Stimulated activated memory B cell treated with anti-CD40 and anti-IgM and Interleukin-4, amounts not matched to agents 10 μg/mL and 1 μg/mL and 100 μg/mL, for 72 hours (primary cell): ENCODE measurements around the gene MS4A1.
"Not testable (repeated sequence)": the region's sequence is repeated elsewhere in the genome, so short reads cannot be mapped to it uniquely, and the experiment has no call there.

ENCODE experiments used
- ATAC-seq: fragments of 150-1000 bp; cut with Tn5 transposase; 2 replicates; pipeline ENCODE4 v1.10.0; 2021
- H3K27ac Mint-ChIP-seq: one replicate; pipeline ENCODE4 v1.8.0; 2022; ENCODE audit warnings: mild to moderate bottlenecking, mixed read lengths
- H3K27me3 Mint-ChIP-seq: one replicate; pipeline ENCODE4 v1.8.0; 2022; ENCODE audit warnings: mixed read lengths
- H3K36me3 Mint-ChIP-seq: one replicate; pipeline ENCODE4 v1.8.0; 2022; ENCODE audit warnings: mixed read lengths
- H3K4me1 Mint-ChIP-seq: one replicate; pipeline ENCODE4 v1.8.0; 2022; ENCODE audit warnings: mixed read lengths
- H3K4me3 Mint-ChIP-seq: one replicate; pipeline ENCODE4 v1.8.0; 2022; ENCODE audit warnings: mild to moderate bottlenecking, moderate library complexity, mixed read lengths
- H3K9me3 Mint-ChIP-seq: one replicate; pipeline ENCODE4 v1.8.0; 2022; ENCODE audit warnings: mixed read lengths

The MS4A1 gene

GRCh38 chr11:60455531-60456042 is at the start of gene MS4A1:
TSS of gene MS4A1 (plus strand) at chr11:60455847. CDS start at chr11:60462375, 6,528 bp downstream.
- peak within 1 kb of the TSS; percentile 87 for H3K27ac Mint-ChIP-seq

GRCh38 chr11:60420015-60420414 is 35.6 kb upstream of the MS4A1 start:
- no peak overlapping the region for H3K27ac Mint-ChIP-seq
- H3K4me3 Mint-ChIP-seq: no peak overlapping the region
- no peaks in the 10 kb centered on the region for H3K27me3 Mint-ChIP-seq
- peaks cover 9% of the 10 kb centered on the region for H3K9me3 Mint-ChIP-seq
- peaks cover 9% of the 10 kb centered on the region for H3K36me3 Mint-ChIP-seq
- peaks cover 14% of the 10 kb centered on the region for H3K4me1 Mint-ChIP-seq
- ATAC-seq: no peak

More at GRCh38 chr11:60455531-60456042, at the start of gene MS4A1:
- ATAC-seq: peak; percentile 96
- Mint-ChIP-seq H3K4me1 (peaks cover 47% of the 10 kb centered on the region), H3K9me3 (no peaks in the 10 kb centered on the region), H3K27me3 (no peaks in the 10 kb centered on the region), H3K4me3 (peak within 1 kb of the TSS; percentile 83), H3K36me3 (peaks cover 47% of the 10 kb centered on the region)

GRCh38 chr11:60422609-60423008 is 33.0 kb upstream of the MS4A1 start:
- Mint-ChIP-seq H3K4me1 (peaks cover 8% of the 10 kb centered on the region), H3K9me3 (peaks cover 5% of the 10 kb centered on the region), H3K27ac (no peak overlapping the region), H3K27me3 (no peaks in the 10 kb centered on the region), H3K4me3 (no peak overlapping the region), H3K36me3 (no peaks in the 10 kb centered on the region)
- ATAC-seq: no peak

GRCh38 chr11:60428517-60428916 is 27.1 kb upstream of the MS4A1 start:
- Mint-ChIP-seq H3K9me3 (no peaks in the 10 kb centered on the region), H3K36me3 (no peaks in the 10 kb centered on the region), H3K27me3 (no peaks in the 10 kb centered on the region), H3K27ac (no peak overlapping the region), H3K4me1 (peaks cover 6% of the 10 kb centered on the region), H3K4me3 (no peak overlapping the region)
- no peak for ATAC-seq

- no peak for ATAC-seq
- Mint-ChIP-seq H3K27me3 (no peaks in the 10 kb centered on the region), H3K4me3 (no peak within 1 kb of the TSS), H3K36me3 (no peaks in the 10 kb centered on the region), H3K4me1 (peaks cover 6% of the 10 kb centered on the region), H3K27ac (peak within 1 kb of the TSS; percentile 26), H3K9me3 (no peaks in the 10 kb centered on the region)
Measured at GRCh38 chr11:60429272-60429671, 26.4 kb upstream of the MS4A1 start, which contains the start of gene MS4A5. TSS of gene MS4A5 (plus strand) at chr11:60429572. CDS start at chr11:60429675, 103 bp downstream.

GRCh38 chr11:60431251-60431650 is 24.4 kb upstream of the MS4A1 start:
- no peaks in the 10 kb centered on the region for H3K36me3 Mint-ChIP-seq
- peaks cover 6% of the 10 kb centered on the region for H3K4me1 Mint-ChIP-seq
- no peak overlapping the region for H3K4me3 Mint-ChIP-seq
- H3K27me3 Mint-ChIP-seq: no peaks in the 10 kb centered on the region
- no peaks in the 10 kb centered on the region for H3K9me3 Mint-ChIP-seq
- no peak for ATAC-seq
- no peak overlapping the region for H3K27ac Mint-ChIP-seq

GRCh38 chr11:60433401-60433800 is 22.2 kb upstream of the MS4A1 start:
- Mint-ChIP-seq H3K4me3 (no peak overlapping the region), H3K27me3 (no peaks in the 10 kb centered on the region), H3K4me1 (peaks cover 6% of the 10 kb centered on the region), H3K9me3 (no peaks in the 10 kb centered on the region), H3K36me3 (no peaks in the 10 kb centered on the region), H3K27ac (no peak overlapping the region)
- no peak for ATAC-seq

GRCh38 chr11:60447070-60447469 is 8.6 kb upstream of the MS4A1 start:
- Mint-ChIP-seq H3K36me3 (no peaks in the 10 kb centered on the region), H3K27ac (peak overlapping the region; percentile 97), H3K4me3 (no peak overlapping the region), H3K27me3 (no peaks in the 10 kb centered on the region), H3K9me3 (no peaks in the 10 kb centered on the region), H3K4me1 (peaks cover 50% of the 10 kb centered on the region)
- ATAC-seq: no peak

- H3K9me3 Mint-ChIP-seq: no peaks in the 10 kb centered on the region
- peaks cover 50% of the 10 kb centered on the region for H3K4me1 Mint-ChIP-seq
- peak overlapping the region; percentile 97 for H3K27ac Mint-ChIP-seq
- H3K27me3 Mint-ChIP-seq: no peaks in the 10 kb centered on the region
- no peak overlapping the region for H3K4me3 Mint-ChIP-seq
- H3K36me3 Mint-ChIP-seq: no peaks in the 10 kb centered on the region
- no peak for ATAC-seq
Measured at GRCh38 chr11:60447846-60448245, 7.8 kb upstream of the MS4A1 start.

GRCh38 chr11:60451185-60451584 is 4.5 kb upstream of the MS4A1 start:
- H3K4me3 Mint-ChIP-seq, H3K9me3 Mint-ChIP-seq, H3K27me3 Mint-ChIP-seq, H3K27ac Mint-ChIP-seq, H3K36me3 Mint-ChIP-seq, ATAC-seq: not testable (repeated sequence)
- peaks cover 51% of the 10 kb centered on the region for H3K4me1 Mint-ChIP-seq

- H3K36me3 Mint-ChIP-seq: peaks cover 36% of the 10 kb centered on the region
- ATAC-seq: no peak
- peak overlapping the region; percentile 46 for H3K4me3 Mint-ChIP-seq
- H3K27me3 Mint-ChIP-seq: no peaks in the 10 kb centered on the region
- H3K9me3 Mint-ChIP-seq: no peaks in the 10 kb centered on the region
- peaks cover 35% of the 10 kb centered on the region for H3K4me1 Mint-ChIP-seq
- peak overlapping the region; percentile 87 for H3K27ac Mint-ChIP-seq
Measured at GRCh38 chr11:60454212-60454611, 1.4 kb upstream of the MS4A1 start.

- ATAC-seq: peak; percentile 55
- Mint-ChIP-seq H3K36me3 (peaks cover 64% of the 10 kb centered on the region), H3K27ac (peak overlapping the region; percentile 87), H3K4me3 (peak overlapping the region; percentile 83), H3K27me3 (no peaks in the 10 kb centered on the region), H3K9me3 (no peaks in the 10 kb centered on the region), H3K4me1 (peaks cover 66% of the 10 kb centered on the region)
Measured at GRCh38 chr11:60457576-60457975, 1.9 kb downstream of the MS4A1 start.

GRCh38 chr11:60459345-60459744 is 3.7 kb downstream of the MS4A1 start:
- Mint-ChIP-seq H3K27me3 (no peaks in the 10 kb centered on the region), H3K4me3 (peak overlapping the region; percentile 84), H3K9me3 (no peaks in the 10 kb centered on the region), H3K27ac (peak overlapping the region; percentile 87), H3K4me1 (peaks cover 72% of the 10 kb centered on the region), H3K36me3 (peaks cover 81% of the 10 kb centered on the region)
- no peak for ATAC-seq

GRCh38 chr11:60468829-60469228 is 13.2 kb downstream of the MS4A1 start:
- Mint-ChIP-seq H3K27ac (no peak overlapping the region), H3K9me3 (no peaks in the 10 kb centered on the region), H3K4me1 (peaks cover 69% of the 10 kb centered on the region), H3K36me3 (peaks cover 75% of the 10 kb centered on the region), H3K27me3 (no peaks in the 10 kb centered on the region), H3K4me3 (no peak overlapping the region)
- ATAC-seq: no peak

GRCh38 chr11:60469723-60470122 is 14.1 kb downstream of the MS4A1 start:
- Mint-ChIP-seq H3K27me3 (no peaks in the 10 kb centered on the region), H3K36me3 (peaks cover 66% of the 10 kb centered on the region), H3K27ac (no peak overlapping the region), H3K9me3 (no peaks in the 10 kb centered on the region), H3K4me3 (no peak overlapping the region), H3K4me1 (peaks cover 61% of the 10 kb centered on the region)
- no peak for ATAC-seq

- Mint-ChIP-seq H3K4me1 (peaks cover 66% of the 10 kb centered on the region), H3K4me3 (peak overlapping the region; percentile 3), H3K9me3 (peaks cover 10% of the 10 kb centered on the region), H3K27ac (peak overlapping the region; percentile 69), H3K36me3 (peaks cover 12% of the 10 kb centered on the region), H3K27me3 (no peaks in the 10 kb centered on the region)
- peak; percentile 99 for ATAC-seq
Measured at GRCh38 chr11:60477035-60477445, 21.4 kb downstream of the MS4A1 start.
